CD4-positive, alpha-beta memory T cell (primary cell): ENCODE measurements around the gene MED12. TPM values are rescaled to one million over a fixed set of nuclear protein-coding genes. Genes with fewer than 3 reads are reported as not detected.

Source experiments
- CTCF ChIA-PET: fragments of 350-600 bp; sonication (Branson Sonifier 250); formaldehyde crosslinking; loops from one replicate; lab custom pipeline; 2021; ENCODE audit warnings: inconsistent platforms; ENCODE audit not compliant: partially characterized antibody; lab: Charles Lee
- POLR2A ChIA-PET: fragments of 350-600 bp; sonication (Branson Sonifier 250); formaldehyde crosslinking; loops from one replicate; lab custom pipeline; 2021; ENCODE audit not compliant: partially characterized antibody; lab: Charles Lee
- DNase-seq, 5 donors: peaks; one replicate each; pipeline versions ENCODE4 v3.0.0 to v3.0.0-alpha.2; 2020 to 2022; ENCODE audit warnings: mixed read lengths in 1 of 5
- H3K27ac ChIP-seq: one replicate; pipeline ENCODE4 v1.7.0; 2013; ENCODE audit warnings: low read depth, low read length
- H3K27me3 ChIP-seq: 2 replicates; pipeline ENCODE4 v1.7.0; 2013; ENCODE audit warnings: mild to moderate bottlenecking, low read length, moderate library complexity; ENCODE audit not compliant: insufficient read depth
- H3K36me3 ChIP-seq: 2 replicates; pipeline ENCODE4 v1.7.0; 2013; ENCODE audit warnings: mild to moderate bottlenecking, low read length, moderate library complexity; ENCODE audit not compliant: insufficient read depth
- H3K4me1 ChIP-seq: 2 replicates; pipeline ENCODE4 v1.7.0; 2013; ENCODE audit warnings: mild to moderate bottlenecking, low read length, moderate library complexity; ENCODE audit not compliant: insufficient read depth
- H3K4me3 ChIP-seq, 2 donors: one replicate each; pipeline ENCODE4 v1.7.0; 2013; ENCODE audit warnings: low read length in 2 of 2, mild to moderate bottlenecking in 1 of 2
- H3K9me3 ChIP-seq, 2 donors: one replicate each; pipeline ENCODE4 v1.7.0; 2013; ENCODE audit warnings: low read length in 2 of 2, control low read depth in 1 of 2; ENCODE audit not compliant: control insufficient read depth in 1 of 2
- H3K27ac Mint-ChIP-seq, 7 donors: one replicate each; pipeline ENCODE4 v1.8.0; 2020 to 2021; ENCODE audit warnings: mixed read lengths in 7 of 7, mild to moderate bottlenecking in 6 of 7, inconsistent platforms in 3 of 7, moderate library complexity in 3 of 7
- H3K27me3 Mint-ChIP-seq, 2 donors: one replicate each; pipeline ENCODE4 v1.8.0; 2020 to 2021; ENCODE audit warnings: mixed read lengths in 2 of 2
- H3K36me3 Mint-ChIP-seq, 2 donors: one replicate each; pipeline ENCODE4 v1.8.0; 2020 to 2021; ENCODE audit warnings: mixed read lengths in 2 of 2, inconsistent platforms in 1 of 2, mild to moderate bottlenecking in 1 of 2
- H3K4me1 Mint-ChIP-seq, 4 donors: one replicate each; pipeline ENCODE4 v1.8.0; 2020 to 2021; ENCODE audit warnings: mixed read lengths in 4 of 4, mild to moderate bottlenecking in 1 of 4
- H3K4me3 Mint-ChIP-seq, 8 donors: one replicate each; pipeline ENCODE4 v1.8.0; 2020 to 2021; ENCODE audit warnings: mixed read lengths in 8 of 8, mild to moderate bottlenecking in 7 of 8, moderate library complexity in 6 of 8, inconsistent platforms in 3 of 8
- H3K9me3 Mint-ChIP-seq, 8 donors: one replicate each; pipeline ENCODE4 v1.8.0; 2020 to 2021; ENCODE audit warnings: mixed read lengths in 8 of 8, mild to moderate bottlenecking in 5 of 8, inconsistent platforms in 3 of 8, moderate library complexity in 1 of 8
- intact Hi-C: fragments of 100-400 bp; cut with micrococcal nuclease; formaldehyde crosslinking; loops from one replicate; pipeline ENCODE4 v1.15.1; 2023
- polyA plus RNA-seq, 2 donors: library from polyadenylated mRNA; unstranded; fragments of 300-500 nt; fragmentation: Illumina TruSeq; gene quantifications; one replicate each; pipeline ENCODE4 v1.2.3, GENCODE V29; 2021
- total RNA-seq, 2 experiments: library from RNA; stranded (reverse); gene quantifications; one replicate each; pipeline ENCODE4 v1.2.3, GENCODE V29; 2021

MED12 gene
- total and polyA plus RNA-seq, 4 experiments from 2014 or later: 3.4 to 89.9 (median 51.6) TPM

GRCh38 chrX:71105628-71106027 lies 12.8 kb upstream of the MED12 start:
- no peak overlapping the region for H3K4me3 ChIP-seq
- DNase-seq: peak in 2 of 5 donors; percentile 21 to 40
- Mint-ChIP-seq H3K36me3 (peaks cover 48 to 49% of the 10 kb centered on the region in 2 donors), H3K27ac (peak overlapping the region; percentile 90 to 99 (median 94)), H3K9me3 (no peaks in the 10 kb centered on the region), H3K4me3 (peak overlapping the region; percentile 45 to 78 (median 71)), H3K4me1 (peaks cover 46 to 95% (median 81%) of the 10 kb centered on the region in 4 donors), H3K27me3 (no peaks in the 10 kb centered on the region)
- intact Hi-C loops: no loop called here
- POLR2A ChIA-PET: interaction anchor here (1.4 to 3.4 kb wide), 7 partner anchors 7 to 76 kb away, joined by 3 to 38 read pairs (median 7); partner anchors contain the start of genes FOXO4 and MED12
- peaks cover 19% of the 10 kb centered on the region for H3K36me3 ChIP-seq
- peak overlapping the region; percentile 51 for H3K27ac ChIP-seq
- CTCF ChIA-PET: interaction anchor here (1.3 to 3.4 kb wide), 3 partner anchors 11 to 25 kb away, joined by 3 to 16 read pairs (median 4); no protein-coding TSS in a partner anchor
- H3K9me3 ChIP-seq: no peaks in the 10 kb centered on the region
- no peaks in the 10 kb centered on the region for H3K27me3 ChIP-seq
- H3K4me1 ChIP-seq: peaks cover 82% of the 10 kb centered on the region

- peak in 1 of 5 donors; percentile 58 for DNase-seq
- Histone ChIP-seq H3K27me3 (no peaks in the 10 kb centered on the region), H3K36me3 (peaks cover 19% of the 10 kb centered on the region), H3K27ac (peak within 1 kb of the TSS; percentile 96), H3K4me1 (peaks cover 74% of the 10 kb centered on the region), H3K4me3 (peak within 1 kb of the TSS in 1 of 2 donors; percentile 93), H3K9me3 (no peaks in the 10 kb centered on the region)
- Mint-ChIP-seq H3K27me3 (no peaks in the 10 kb centered on the region), H3K36me3 (peaks cover 55 to 57% of the 10 kb centered on the region in 2 donors), H3K27ac (peak within 1 kb of the TSS; percentile 94 to 99 (median 98)), H3K4me3 (peak within 1 kb of the TSS; percentile 54 to 99 (median 92)), H3K9me3 (no peaks in the 10 kb centered on the region), H3K4me1 (peaks cover 40 to 88% (median 77%) of the 10 kb centered on the region in 4 donors)
- ChIA-PET CTCF (interaction anchor here (1.6 to 3.4 kb wide), 2 partner anchors 22 to 24 kb away, joined by 3 to 16 read pairs; no protein-coding TSS in a partner anchor), POLR2A (interaction anchor here (1.4 to 3.4 kb wide), 4 partner anchors 10 to 76 kb away, joined by 3 to 38 read pairs (median 6); partner anchors contain the start of genes FOXO4 and MED12)
- intact Hi-C loops: no loop called here
Observed at GRCh38 chrX:71106427-71106826, 12.0 kb upstream of the MED12 start, which contains the start of gene CXorf65. Gene CXorf65 (minus strand): TSS chrX:71106740. CDS start chrX:71106556, 184 bp downstream.

- H3K4me1 ChIP-seq: peaks cover 69% of the 10 kb centered on the region
- Mint-ChIP-seq H3K9me3 (no peaks in the 10 kb centered on the region), H3K4me3 (peak overlapping the region; percentile 54 to 99 (median 92)), H3K36me3 (peaks cover 55 to 64% of the 10 kb centered on the region in 2 donors), H3K27ac (peak overlapping the region; percentile 94 to 99 (median 98)), H3K27me3 (no peaks in the 10 kb centered on the region), H3K4me1 (peaks cover 39 to 85% (median 75%) of the 10 kb centered on the region in 4 donors)
- ChIA-PET POLR2A (interaction anchor here (3.4 kb wide), 1 partner anchor 11 kb away, joined by 38 read pairs; the partner anchor contains the start of gene MED12), CTCF (interaction anchor here (3.4 kb wide), 1 partner anchor 22 kb away, joined by 16 read pairs; no protein-coding TSS in a partner anchor)
- intact Hi-C loops: no loop called here
- no peaks in the 10 kb centered on the region for H3K27me3 ChIP-seq
- H3K9me3 ChIP-seq: no peaks in the 10 kb centered on the region
- no peak overlapping the region for H3K4me3 ChIP-seq
- DNase-seq: no peak
- H3K27ac ChIP-seq: peak overlapping the region; percentile 96
- peaks cover 19% of the 10 kb centered on the region for H3K36me3 ChIP-seq
Observed at GRCh38 chrX:71107245-71107644, 11.2 kb upstream of the MED12 start.

- Histone ChIP-seq H3K36me3 (peaks cover 19% of the 10 kb centered on the region), H3K4me1 (peaks cover 69% of the 10 kb centered on the region), H3K27ac (peak overlapping the region; percentile 96), H3K4me3 (peak overlapping the region; percentile 76 to 93), H3K9me3 (no peaks in the 10 kb centered on the region), H3K27me3 (no peaks in the 10 kb centered on the region)
- ChIA-PET POLR2A (interaction anchor here (1.1 to 1.6 kb wide), 3 partner anchors 11 to 31 kb away, joined by 3 to 28 read pairs (median 4); partner anchors contain the start of gene MED12), CTCF (interaction anchor here (1.2 kb wide), 1 partner anchor 10 kb away, joined by 3 read pairs; the partner anchor contains the start of gene MED12)
- peak; percentile 52 to 68 (median 61) for DNase-seq
- H3K36me3 Mint-ChIP-seq: peaks cover 55 to 64% of the 10 kb centered on the region in 2 donors
- H3K27me3 Mint-ChIP-seq: no peaks in the 10 kb centered on the region
- no peaks in the 10 kb centered on the region for H3K9me3 Mint-ChIP-seq
- H3K27ac Mint-ChIP-seq: peak overlapping the region; percentile 94 to 99 (median 98)
- peak overlapping the region; percentile 90 to 99 (median 95) for H3K4me3 Mint-ChIP-seq
- peaks cover 40 to 85% (median 74%) of the 10 kb centered on the region in 4 donors for H3K4me1 Mint-ChIP-seq
- intact Hi-C loops: no loop called here
Observed at GRCh38 chrX:71107762-71108360, 10.5 kb upstream of the MED12 start.

- Histone ChIP-seq H3K36me3 (peaks cover 19% of the 10 kb centered on the region), H3K9me3 (no peaks in the 10 kb centered on the region), H3K4me1 (peaks cover 66% of the 10 kb centered on the region), H3K27ac (peak overlapping the region; percentile 96), H3K27me3 (no peaks in the 10 kb centered on the region), H3K4me3 (peak overlapping the region; percentile 76 to 93)
- peaks cover 55 to 62% of the 10 kb centered on the region in 2 donors for H3K36me3 Mint-ChIP-seq
- no peaks in the 10 kb centered on the region for H3K27me3 Mint-ChIP-seq
- ChIA-PET CTCF (interaction anchor here (1.2 to 1.3 kb wide), 2 partner anchors 9 to 11 kb away, joined by 3 read pairs; partner anchors contain the start of gene MED12), POLR2A (interaction anchor here (1.5 to 1.6 kb wide), 2 partner anchors 10 to 29 kb away, joined by 3 to 28 read pairs; partner anchors contain the start of gene MED12)
- no peaks in the 10 kb centered on the region for H3K9me3 Mint-ChIP-seq
- peak in 2 of 5 donors; percentile 29 to 38 for DNase-seq
- peak overlapping the region; percentile 94 to 99 (median 98) for H3K27ac Mint-ChIP-seq
- H3K4me1 Mint-ChIP-seq: peaks cover 38 to 82% (median 67%) of the 10 kb centered on the region in 4 donors
- intact Hi-C loops: no loop called here
- peak overlapping the region; percentile 90 to 99 (median 95) for H3K4me3 Mint-ChIP-seq
Observed at GRCh38 chrX:71109051-71109450, 9.3 kb upstream of the MED12 start.

GRCh38 chrX:71111141-71111843 lies 7.1 kb upstream of the MED12 start, which contains the start of gene IL2RG:
Gene IL2RG (minus strand): TSS chrX:71111577. CDS start chrX:71111539, 38 bp downstream.
- peak; percentile 89 to 95 (median 93) for DNase-seq
- H3K4me3 ChIP-seq: peak within 1 kb of the TSS; percentile 81 to 93
- Mint-ChIP-seq H3K4me1 (peaks cover 24 to 69% (median 53%) of the 10 kb centered on the region in 4 donors), H3K9me3 (no peaks in the 10 kb centered on the region), H3K4me3 (peak within 1 kb of the TSS; percentile 90 to 99 (median 95)), H3K27me3 (no peaks in the 10 kb centered on the region), H3K36me3 (peaks cover 46 to 54% of the 10 kb centered on the region in 2 donors), H3K27ac (peak within 1 kb of the TSS; percentile 97 to 99 (median 99))
- CTCF ChIA-PET: interaction anchor here (1.1 to 4.6 kb wide), 7 partner anchors 8 to 68 kb away, joined by 3 to 32 read pairs (median 6); no protein-coding TSS in a partner anchor
- peak within 1 kb of the TSS; percentile 96 for H3K27ac ChIP-seq
- peaks cover 46% of the 10 kb centered on the region for H3K4me1 ChIP-seq
- H3K9me3 ChIP-seq: no peaks in the 10 kb centered on the region
- intact Hi-C loops: loop anchor here (1.0 to 10.0 kb wide), 7 partner anchors 8 to 424 kb away; partner anchors contain the start of genes OGT, SNX12 and TAF1
- H3K36me3 ChIP-seq: peaks cover 19% of the 10 kb centered on the region
- POLR2A ChIA-PET: interaction anchor here (0.6 to 6.8 kb wide), 18 partner anchors 8 to 422 kb away, joined by 3 to 141 read pairs (median 6); partner anchors contain the start of genes FOXO4, NLGN3, NONO and OGT
- no peaks in the 10 kb centered on the region for H3K27me3 ChIP-seq
